ENCODE data around the gene SULT1A2. TPM values are rescaled to one million over a fixed set of nuclear protein-coding genes. Genes with fewer than 3 reads are reported as not detected.

Gene SULT1A2
- total and polyA plus RNA-seq, 2 of the 13 experiments (the other 11 are each of a cell fraction or from before 2014, with no cell fraction given) = 33.0 to 34.2 TPM

- TF ChIP-seq ZNF704 (CRISPR knock-in tag; IDR thresholded peaks at IDR 0.05; ENCODE audit: borderline replicate concordance) (no peak; the same call in 1 of the 2 replicates), ELK4 (CRISPR knock-in tag; IDR thresholded peaks at IDR 0.05; ENCODE audit: borderline replicate concordance) (no peak), SALL1 (CRISPR knock-in tag; IDR thresholded peaks at IDR 0.05) (peak; percentile 71), HMGA1 (CRISPR knock-in tag; conservative IDR thresholded peaks at IDR 0.05) (no peak), ZSCAN22 (CRISPR knock-in tag; IDR thresholded peaks at IDR 0.05) (no peak), GPN1 (CRISPR knock-in tag; IDR thresholded peaks at IDR 0.05; ENCODE audit: borderline replicate concordance) (no peak), GLI4 (CRISPR knock-in tag; IDR thresholded peaks at IDR 0.05; ENCODE audit: borderline replicate concordance) (no peak), PTBP1 (IDR thresholded peaks at IDR 0.05; ENCODE audit: low read depth, low read length, poor library complexity, severe bottlenecking) (peak; percentile 78), ZNF142 (CRISPR knock-in tag; IDR thresholded peaks at IDR 0.05) (no peak), ARNT2 (CRISPR knock-in tag; IDR thresholded peaks at IDR 0.05; ENCODE audit: low read depth) (peak; percentile 69; the same call in 1 of the 2 replicates), ZBTB7A (CRISPR knock-in tag; IDR thresholded peaks at IDR 0.05) (peak; percentile 79; the same call in 1 of the 2 replicates), SYNCRIP (IDR thresholded peaks at IDR 0.05; ENCODE audit: insufficient read depth, low read depth, low read length) (no peak), ZNF33A (CRISPR knock-in tag; IDR thresholded peaks at IDR 0.05; ENCODE audit: borderline replicate concordance) (0 out of 2 replicates have a peak, but pooled peaks have one; percentile 66), ONECUT2 (CRISPR knock-in tag; IDR thresholded peaks at IDR 0.05) (no peak), ZKSCAN8 (CRISPR knock-in tag; IDR thresholded peaks at IDR 0.05; ENCODE audit: borderline replicate concordance) (0 out of 2 replicates have a peak, but pooled peaks have one; percentile 18), ZNF3 (CRISPR knock-in tag; IDR thresholded peaks at IDR 0.05) (no peak), AGO2 (optimal IDR thresholded peaks at IDR 0.05; ENCODE audit: low read depth, low read length) (no peak), PAWR (CRISPR knock-in tag; IDR thresholded peaks at IDR 0.05; ENCODE audit: borderline replicate concordance) (no peak)
Measured at GRCh38 chr16:28609631-28610594, 13.1 kb upstream of the SULT1A2 start, which contains the start of gene SULT1A1 (continued).
